H1 (cell line): Measurements from ENCODE around the gene DOK6. TPM values are rescaled to one million over a fixed set of nuclear protein-coding genes. Genes with fewer than 3 reads are reported as not detected.

Experiments
- CTCF ChIP-seq, 3 experiments: IDR thresholded peaks; 1 replicate in 2 of 3; 2 replicates in 1 of 3; pipeline versions ENCODE4 v1.5.1 to v1.6.1; 2011; ENCODE audit warnings: low read length in 3 of 3, mild to moderate bottlenecking in 3 of 3, inconsistent platforms in 2 of 3, low read depth in 1 of 3, moderate library complexity in 1 of 3; ENCODE audit not compliant: insufficient read depth in 1 of 3; ENCODE audit errors: control extremely low read depth in 1 of 3
- polyA plus RNA-seq, 7 experiments: library from polyadenylated mRNA; depleted of rRNA in 3 of 7; stranded (reverse) in 5 of 7; unstranded in 2 of 7; fragments of >200 nt in 5 of 7; fragments of 200-250 nt in 2 of 7; gene quantifications; 1 replicate in 5 of 7; 2 replicates in 1 of 7; 4 replicates in 1 of 7; pipeline versions ENCODE4 v1.2.1 to v1.2.3, GENCODE V29; 2011 to 2013; ENCODE audit warnings: missing spikeins in 2 of 7, mixed read lengths in 2 of 7
- total RNA-seq: library from RNA; stranded (reverse); fragmentation: NEBNext Ultra II Directional; extraction: Animal tissue kit (Norgen Biotek cat#: 25700); gene quantifications from 2 replicates; pipeline ENCODE4 v1.2.1, GENCODE V29; 2021
- TF ChIP-seq, protein P1 (sequence below): IDR thresholded peaks from 2 replicates; pipeline ENCODE4 v1.6.1; 2012; ENCODE audit warnings: inconsistent platforms

DOK6 gene
- total and polyA plus RNA-seq, 2 of the 8 experiments (the other 6 are each of a cell fraction or from before 2014, with no cell fraction given), result 0.33 to 0.50 TPM

GRCh38 chr18:69380324-69380723, 20.4 kb upstream of the DOK6 start (continued):
- no peak for TF ChIP-seq CTCF (IDR thresholded peaks at IDR 0.05; ENCODE audit: control extremely low read depth in 1 of 3, insufficient read depth in 1 of 3, low read depth in 1 of 3, low read length in 3 of 3)
- TF ChIP-seq, protein P1, sequence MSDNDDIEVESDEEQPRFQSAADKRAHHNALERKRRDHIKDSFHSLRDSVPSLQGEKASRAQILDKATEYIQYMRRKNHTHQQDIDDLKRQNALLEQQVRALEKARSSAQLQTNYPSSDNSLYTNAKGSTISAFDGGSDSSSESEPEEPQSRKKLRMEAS, result no peak
